Measurements from ENCODE around the gene CLSTN3. TPM values are rescaled to one million over a fixed set of nuclear protein-coding genes. Genes with fewer than 3 reads are reported as not detected.

CLSTN3 gene
- total and polyA plus RNA-seq, 2 of the 13 experiments (the other 11 are each of a cell fraction or from before 2014, with no cell fraction given): 26.2 to 94.1 TPM

GRCh38 chr12:7143564-7143963 is 13.4 kb downstream of the CLSTN3 start:
- DNase-seq (ENCODE audit: low spot score): no peak
- H3K4me1 ChIP-seq (ENCODE audit: insufficient read depth, low read length): no peaks in the 10 kb centered on the region; the same call in 1 of the 2 replicates
- CTCF ChIA-PET (ENCODE audit: low intra/inter-chr PET ratio, low total read pairs): interaction anchor here (1.2 to 2.7 kb wide), 3 partner anchors 19 to 45 kb away, joined by 4 to 16 read pairs (median 4); no protein-coding TSS in a partner anchor
- no peak overlapping the region for H3K4me2 ChIP-seq (ENCODE audit: low read depth, low read length)
- H2AFZ ChIP-seq (ENCODE audit: low read length): no peak overlapping the region
- no peak overlapping the region for H3K9ac ChIP-seq (ENCODE audit: insufficient read depth, low read depth, low read length)
- POLR2A ChIA-PET: interaction anchor here (1.5 kb wide), 1 partner anchor 13 kb away, joined by 5 read pairs; the partner anchor contains the start of gene CLSTN3
- FAIRE-seq: no peak
- H3K4me3 ChIP-seq (replicated peaks in 1 of 3; ENCODE audit: insufficient read depth in 1 of 3, low read depth in 2 of 3, low read length in 3 of 3): no peak overlapping the region
- H3K27ac ChIP-seq (ENCODE audit: extremely low read length, insufficient read depth, low read length): no peak overlapping the region
- WGBS (ENCODE audit: low lambda C conversion rate): 97% methylated on average over 7 of the region's 7 CpGs
- intact Hi-C loops (cut with micrococcal nuclease; ENCODE audit: unreplicated experiment) (no loop called here), in situ Hi-C loops (cut with HindIII; ENCODE audit: extremely low pct_ligation_motif_present, low pct_unique_long_range_greater_than_20kb) (no loop called here)
- BruUV-seq (replicated peaks): no TSS peak
- TF ChIP-seq CENPBD1 (CRISPR knock-in tag; IDR thresholded peaks at IDR 0.05; ENCODE audit: borderline replicate concordance, low read depth) (no peak), SOX6 (IDR thresholded peaks at IDR 0.05) (no peak), SOX6 (CRISPR knock-in tag; IDR thresholded peaks at IDR 0.05) (no peak), NFIC (IDR thresholded peaks at IDR 0.05; ENCODE audit: low read length) (no peak), SOX13 (IDR thresholded peaks at IDR 0.05) (no peak), SOX13 (CRISPR knock-in tag; conservative IDR thresholded peaks at IDR 0.05 in 1 of 2, IDR thresholded peaks at IDR 0.05 in 1 of 2) (no peak), ZNF670 (CRISPR knock-in tag; IDR thresholded peaks at IDR 0.05; ENCODE audit: borderline replicate concordance) (no peak), PLRG1 (conservative IDR thresholded peaks at IDR 0.05) (no peak), MYC (CRISPR knock-in tag; IDR thresholded peaks at IDR 0.05; ENCODE audit: borderline replicate concordance) (no peak), BRCA1 (CRISPR knock-in tag; IDR thresholded peaks at IDR 0.05) (no peak), HOXA9 (CRISPR knock-in tag; IDR thresholded peaks at IDR 0.05; ENCODE audit: borderline replicate concordance) (no peak), HNRNPLL (IDR thresholded peaks at IDR 0.05; ENCODE audit: low read depth, low read length, poor library complexity, severe bottlenecking) (no peak), ZNF740 (CRISPR knock-in tag; IDR thresholded peaks at IDR 0.05) (no peak), RFX3 (CRISPR knock-in tag; IDR thresholded peaks at IDR 0.05) (no peak), ZNF331 (CRISPR knock-in tag; IDR thresholded peaks at IDR 0.05) (no peak), KAT8 (CRISPR knock-in tag; IDR thresholded peaks at IDR 0.05) (no peak), CHD2 (IDR thresholded peaks at IDR 0.05; ENCODE audit: low read depth, low read length) (no peak)
- no peaks in the 10 kb centered on the region for H4K20me1 ChIP-seq (ENCODE audit: insufficient read depth, low read length)
- peaks cover 12 to 59% of the 10 kb centered on the region in 2 experiments for H3K36me3 ChIP-seq (replicated peaks in 1 of 2; ENCODE audit: control insufficient read depth in 1 of 2, insufficient read depth in 2 of 2, low read length in 2 of 2)
- no peaks in the 10 kb centered on the region for H3K79me2 ChIP-seq (ENCODE audit: insufficient read depth, low read length)
- no peaks in the 10 kb centered on the region for H3K27me3 ChIP-seq (ENCODE audit: control insufficient read depth in 1 of 2, insufficient read depth in 2 of 2, low read length in 2 of 2)
- H3K9me3 ChIP-seq (ENCODE audit: low read length): no peaks in the 10 kb centered on the region
- no peak for ATAC-seq

Data from HepG2 (cell line).